ENCODE measurements around the gene RAP1GAP. TPM values are rescaled to one million over a fixed set of nuclear protein-coding genes. Genes with fewer than 3 reads are reported as not detected.

RAP1GAP gene
- polyA plus RNA-seq, 2 of the 4 experiments (the other 2 are of a cell fraction) = 5.4 to 16.7 TPM

DNA sequence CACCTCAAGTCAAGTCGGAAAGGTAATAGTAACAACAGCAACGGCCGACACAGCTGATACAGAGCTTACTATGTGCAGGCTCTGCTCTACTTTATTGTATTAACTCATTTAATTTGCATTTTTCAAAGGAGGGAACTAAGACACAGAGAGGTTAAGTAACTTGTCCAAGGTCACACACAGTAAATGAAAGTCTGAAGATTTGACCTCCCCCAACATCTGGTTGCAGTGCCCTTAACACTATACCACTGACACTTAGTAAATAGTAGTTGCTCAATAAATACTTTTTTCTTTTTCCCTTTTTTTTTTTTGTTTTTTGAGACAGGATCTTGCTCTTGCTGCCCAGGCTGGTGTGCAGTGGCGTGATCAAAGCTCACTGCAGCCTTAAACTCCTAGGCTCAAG is 39.2 kb downstream of the RAP1GAP start (continued):
- TF ChIP-seq, protein P1, sequence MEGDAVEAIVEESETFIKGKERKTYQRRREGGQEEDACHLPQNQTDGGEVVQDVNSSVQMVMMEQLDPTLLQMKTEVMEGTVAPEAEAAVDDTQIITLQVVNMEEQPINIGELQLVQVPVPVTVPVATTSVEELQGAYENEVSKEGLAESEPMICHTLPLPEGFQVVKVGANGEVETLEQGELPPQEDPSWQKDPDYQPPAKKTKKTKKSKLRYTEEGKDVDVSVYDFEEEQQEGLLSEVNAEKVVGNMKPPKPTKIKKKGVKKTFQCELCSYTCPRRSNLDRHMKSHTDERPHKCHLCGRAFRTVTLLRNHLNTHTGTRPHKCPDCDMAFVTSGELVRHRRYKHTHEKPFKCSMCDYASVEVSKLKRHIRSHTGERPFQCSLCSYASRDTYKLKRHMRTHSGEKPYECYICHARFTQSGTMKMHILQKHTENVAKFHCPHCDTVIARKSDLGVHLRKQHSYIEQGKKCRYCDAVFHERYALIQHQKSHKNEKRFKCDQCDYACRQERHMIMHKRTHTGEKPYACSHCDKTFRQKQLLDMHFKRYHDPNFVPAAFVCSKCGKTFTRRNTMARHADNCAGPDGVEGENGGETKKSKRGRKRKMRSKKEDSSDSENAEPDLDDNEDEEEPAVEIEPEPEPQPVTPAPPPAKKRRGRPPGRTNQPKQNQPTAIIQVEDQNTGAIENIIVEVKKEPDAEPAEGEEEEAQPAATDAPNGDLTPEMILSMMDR (IDR thresholded peaks at IDR 0.05) = no peak
- TF ChIP-seq EHMT2 (IDR thresholded peaks at IDR 0.05; ENCODE audit: low read depth) (no peak), FOSB (CRISPR knock-in tag; IDR thresholded peaks at IDR 0.05) (no peak), PHF8 (IDR thresholded peaks at IDR 0.05; ENCODE audit: borderline replicate concordance, low read depth) (no peak), KDM5A (IDR thresholded peaks at IDR 0.05) (no peak)

DNA sequence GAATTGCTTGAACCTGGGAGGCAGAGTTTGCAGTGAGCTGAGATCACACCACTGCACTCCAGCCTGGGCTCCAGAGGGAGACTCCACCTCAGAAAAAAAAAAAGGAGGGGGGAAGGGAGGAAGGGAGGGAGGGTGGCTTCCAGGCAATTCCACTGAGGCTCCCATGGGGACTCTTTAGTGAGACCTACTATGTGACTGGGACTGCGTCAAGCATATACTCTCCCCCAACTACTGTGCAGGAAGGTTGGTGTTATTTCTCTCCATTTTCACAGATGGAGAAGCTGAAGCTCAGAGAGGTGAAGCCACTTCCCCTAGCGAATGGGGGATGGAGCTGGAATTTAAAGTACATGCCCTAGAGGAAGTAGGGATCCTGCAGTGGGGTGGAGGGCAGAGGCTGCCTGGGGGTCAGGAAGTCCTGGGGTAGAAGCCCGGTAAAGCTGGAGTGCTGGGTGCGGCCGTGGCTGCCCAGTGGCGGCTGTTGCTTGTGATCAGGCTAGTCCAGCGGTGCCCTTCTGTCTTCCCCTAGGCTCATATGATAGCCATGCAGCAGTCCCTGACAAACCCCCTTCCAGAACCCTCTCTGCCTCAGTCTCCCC is 40.3 kb downstream of the RAP1GAP start:
- DNase-seq (ENCODE audit: low read depth in 1 of 2, low spot score in 1 of 2) (no peak), ATAC-seq (peak in 1 of 2 experiments; percentile 17; a peak in 1 of 6 replicates), FAIRE-seq (no peak)
- Histone ChIP-seq H3K4me1 (peaks cover 61% of the 10 kb centered on the region), H3K27ac (peak overlapping the region; percentile 32 to 33; a peak in 2 of 6 replicates), H3K4me3 (no peak overlapping the region), H3K9me3 (no peaks in the 10 kb centered on the region), H3K4me2 (0 out of 3 replicates have a peak overlapping the region, but pooled peaks have one; percentile 21)
- POLR2A ChIA-PET = no interaction called here
- whole genome bisulfite sequencing (ENCODE audit: missing lambda C conversion rate) = 55% methylated on average over 7 of the region's 7 CpGs
- CTCF ChIA-PET = interaction anchor here (0.8 kb wide), 1 partner anchor 31 kb away, joined by 3 read pairs; no protein-coding TSS in a partner anchor
- TF ChIP-seq KDM1A (IDR thresholded peaks at IDR 0.05; ENCODE audit: low read depth) = no peak
- TF ChIP-seq RNF2 (IDR thresholded peaks at IDR 0.05; ENCODE audit: borderline replicate concordance, low read depth) = no peak
- TF ChIP-seq ZC3H11A (IDR thresholded peaks at IDR 0.05) = no peak
- TF ChIP-seq JUN (IDR thresholded peaks at IDR 0.05) = no peak
- no peak for TF ChIP-seq EHMT2 (IDR thresholded peaks at IDR 0.05; ENCODE audit: low read depth)
- TF ChIP-seq ZFP36 (IDR thresholded peaks at IDR 0.05; ENCODE audit: borderline replicate concordance, partially characterized antibody) = no peak
- no peak for TF ChIP-seq NPAS2 (CRISPR knock-in tag; IDR thresholded peaks at IDR 0.05; ENCODE audit: borderline replicate concordance)
- TF ChIP-seq CHD2 (IDR thresholded peaks at IDR 0.05; ENCODE audit: low read length, partially characterized antibody) = no peak
- TF ChIP-seq RFX5 (IDR thresholded peaks at IDR 0.05) = no peak
- no peak for TF ChIP-seq FOSL2 (IDR thresholded peaks at IDR 0.05)
- no peak for TF ChIP-seq FOSL2 (CRISPR knock-in tag; IDR thresholded peaks at IDR 0.05)
- TF ChIP-seq KDM5A (IDR thresholded peaks at IDR 0.05) = no peak
- TF ChIP-seq, protein P2, sequence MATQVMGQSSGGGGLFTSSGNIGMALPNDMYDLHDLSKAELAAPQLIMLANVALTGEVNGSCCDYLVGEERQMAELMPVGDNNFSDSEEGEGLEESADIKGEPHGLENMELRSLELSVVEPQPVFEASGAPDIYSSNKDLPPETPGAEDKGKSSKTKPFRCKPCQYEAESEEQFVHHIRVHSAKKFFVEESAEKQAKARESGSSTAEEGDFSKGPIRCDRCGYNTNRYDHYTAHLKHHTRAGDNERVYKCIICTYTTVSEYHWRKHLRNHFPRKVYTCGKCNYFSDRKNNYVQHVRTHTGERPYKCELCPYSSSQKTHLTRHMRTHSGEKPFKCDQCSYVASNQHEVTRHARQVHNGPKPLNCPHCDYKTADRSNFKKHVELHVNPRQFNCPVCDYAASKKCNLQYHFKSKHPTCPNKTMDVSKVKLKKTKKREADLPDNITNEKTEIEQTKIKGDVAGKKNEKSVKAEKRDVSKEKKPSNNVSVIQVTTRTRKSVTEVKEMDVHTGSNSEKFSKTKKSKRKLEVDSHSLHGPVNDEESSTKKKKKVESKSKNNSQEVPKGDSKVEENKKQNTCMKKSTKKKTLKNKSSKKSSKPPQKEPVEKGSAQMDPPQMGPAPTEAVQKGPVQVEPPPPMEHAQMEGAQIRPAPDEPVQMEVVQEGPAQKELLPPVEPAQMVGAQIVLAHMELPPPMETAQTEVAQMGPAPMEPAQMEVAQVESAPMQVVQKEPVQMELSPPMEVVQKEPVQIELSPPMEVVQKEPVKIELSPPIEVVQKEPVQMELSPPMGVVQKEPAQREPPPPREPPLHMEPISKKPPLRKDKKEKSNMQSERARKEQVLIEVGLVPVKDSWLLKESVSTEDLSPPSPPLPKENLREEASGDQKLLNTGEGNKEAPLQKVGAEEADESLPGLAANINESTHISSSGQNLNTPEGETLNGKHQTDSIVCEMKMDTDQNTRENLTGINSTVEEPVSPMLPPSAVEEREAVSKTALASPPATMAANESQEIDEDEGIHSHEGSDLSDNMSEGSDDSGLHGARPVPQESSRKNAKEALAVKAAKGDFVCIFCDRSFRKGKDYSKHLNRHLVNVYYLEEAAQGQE (IDR thresholded peaks at IDR 0.05) = no peak
- TF ChIP-seq EP300 (IDR thresholded peaks at IDR 0.05) = no peak

DNA sequence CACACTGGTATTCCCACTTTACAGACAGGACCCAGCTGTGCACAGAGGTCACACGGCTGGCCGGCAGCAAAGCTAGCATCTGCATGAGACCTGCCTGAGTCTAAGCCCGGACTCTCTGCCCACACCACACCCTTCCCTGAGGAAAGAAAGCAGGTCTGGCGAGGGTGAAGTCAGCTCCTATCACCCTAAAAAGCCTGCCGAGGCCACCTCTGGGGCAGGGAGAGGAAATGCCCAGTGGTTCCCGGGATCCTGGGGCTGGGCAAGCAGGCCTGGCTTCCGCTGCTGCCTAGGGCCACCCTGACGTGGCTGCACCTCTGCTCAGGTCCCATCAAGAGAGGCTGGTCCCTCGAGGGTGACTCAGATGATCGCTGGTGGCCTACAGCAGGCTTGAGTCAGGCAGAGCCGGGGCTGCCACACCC is 42.2 kb downstream of the RAP1GAP start:
- ATAC-seq (peak in 1 of 2 experiments; percentile 10; a peak in 1 of 6 replicates), FAIRE-seq (no peak), DNase-seq (ENCODE audit: low read depth in 1 of 2, low spot score in 1 of 2) (no peak)
- ChIA-PET POLR2A (no interaction called here), CTCF (interaction anchor here (1.2 to 2.1 kb wide), 2 partner anchors 32 to 117 kb away, joined by 4 to 9 read pairs; no protein-coding TSS in a partner anchor)
- Histone ChIP-seq H3K4me2 (peak overlapping the region; percentile 38), H3K4me1 (peaks cover 54% of the 10 kb centered on the region), H3K4me3 (no peak overlapping the region), H3K9me3 (no peaks in the 10 kb centered on the region), H3K27ac (peak overlapping the region; percentile 65 to 76)
- WGBS (ENCODE audit: missing lambda C conversion rate) = 0% methylated on average over 3 of the region's 11 CpGs
- TF ChIP-seq SREBF2 (IDR thresholded peaks at IDR 0.05) = no peak
- no peak for TF ChIP-seq CEBPB (IDR thresholded peaks at IDR 0.05)
- TF ChIP-seq, protein P3, sequence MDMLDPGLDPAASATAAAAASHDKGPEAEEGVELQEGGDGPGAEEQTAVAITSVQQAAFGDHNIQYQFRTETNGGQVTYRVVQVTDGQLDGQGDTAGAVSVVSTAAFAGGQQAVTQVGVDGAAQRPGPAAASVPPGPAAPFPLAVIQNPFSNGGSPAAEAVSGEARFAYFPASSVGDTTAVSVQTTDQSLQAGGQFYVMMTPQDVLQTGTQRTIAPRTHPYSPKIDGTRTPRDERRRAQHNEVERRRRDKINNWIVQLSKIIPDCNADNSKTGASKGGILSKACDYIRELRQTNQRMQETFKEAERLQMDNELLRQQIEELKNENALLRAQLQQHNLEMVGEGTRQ (IDR thresholded peaks at IDR 0.05) = no peak
- no peak for TF ChIP-seq ESRRA (IDR thresholded peaks at IDR 0.05; ENCODE audit: borderline replicate concordance, low read length)
- no peak for TF ChIP-seq EHMT2 (IDR thresholded peaks at IDR 0.05; ENCODE audit: low read depth)
- TF ChIP-seq EP300 (IDR thresholded peaks at IDR 0.05) = no peak
- TF ChIP-seq RNF2 (IDR thresholded peaks at IDR 0.05; ENCODE audit: borderline replicate concordance, low read depth) = no peak
- no peak for TF ChIP-seq CBX2 (IDR thresholded peaks at IDR 0.05; ENCODE audit: borderline replicate concordance, low read depth)
- no peak for TF ChIP-seq KDM5A (IDR thresholded peaks at IDR 0.05)
- TF ChIP-seq POLR2A (IDR thresholded peaks at IDR 0.05; ENCODE audit: low read length) = no peak
- TF ChIP-seq, protein P2 (IDR thresholded peaks at IDR 0.05) = no peak
- TF ChIP-seq ZNF302 (CRISPR knock-in tag; IDR thresholded peaks at IDR 0.05) = no peak
- no peak for TF ChIP-seq HDAC2 (IDR thresholded peaks at IDR 0.05)
- no peak for TF ChIP-seq PHF8 (IDR thresholded peaks at IDR 0.05; ENCODE audit: borderline replicate concordance, low read depth)

Data from A549 (cell line).